LNCAP (cell line): Measurements from ENCODE around the gene AP5S1.

ENCODE experiments used
- CTCF ChIP-seq: fragments of 450-650 bp; IDR thresholded peaks from 2 replicates; pipeline ENCODE4 v1.5.1; 2017; ENCODE audit warnings: mild to moderate bottlenecking

The AP5S1 gene

GRCh38 chr20:3828798-3829197, 8.5 kb downstream of the AP5S1 start:
- no peak for TF ChIP-seq CTCF

- TF ChIP-seq CTCF, result no peak
Observed at GRCh38 chr20:3836132-3836531, 15.8 kb downstream of the AP5S1 start.

- TF ChIP-seq CTCF, result no peak
Observed at GRCh38 chr20:3839328-3839727, 19.0 kb downstream of the AP5S1 start.

- TF ChIP-seq CTCF, result no peak
Observed at GRCh38 chr20:3842348-3842930, 22.1 kb downstream of the AP5S1 start.

- TF ChIP-seq CTCF, result no peak
Observed at GRCh38 chr20:3843490-3843889, 23.1 kb downstream of the AP5S1 start.

- TF ChIP-seq CTCF, result no peak
Observed at GRCh38 chr20:3846378-3846739, 26.0 kb downstream of the AP5S1 start.

- no peak for TF ChIP-seq CTCF
Observed at GRCh38 chr20:3846740-3847428, 26.5 kb downstream of the AP5S1 start, which contains the start of gene MAVS. TSS of gene MAVS (plus strand) at chr20:3846834. CDS start at chr20:3854625, 7,791 bp downstream.
